ENCODE results near the gene CBLB. TPM values are rescaled to one million over a fixed set of nuclear protein-coding genes. Genes with fewer than 3 reads are reported as not detected.

The CBLB gene
- total RNA-seq, 1 experiment from 2014 or later, result 23.9 TPM

- Histone ChIP-seq H3K79me2 (ENCODE audit: low read length) (peaks cover 5% of the 10 kb centered on the region), H3K36me3 (ENCODE audit: low read depth, low read length) (0 out of 2 replicates have a peak, but pooled peaks cover 3% of the 10 kb centered on the region), H2AFZ (ENCODE audit: low read length) (no peak overlapping the region), H4K20me1 (ENCODE audit: low read length) (no peaks in the 10 kb centered on the region), H3K4me2 (ENCODE audit: low read length) (no peak overlapping the region), H3K9me3 (ENCODE audit: low read length) (no peaks in the 10 kb centered on the region), H3K27me3 (ENCODE audit: low read length) (no peaks in the 10 kb centered on the region), H3K4me3 (ENCODE audit: low read length) (no peak overlapping the region), H3F3A (ENCODE audit: low read length, unreplicated experiment) (no peaks in the 10 kb centered on the region), H3K4me1 (ENCODE audit: insufficient read depth, low read length) (peaks cover 34% of the 10 kb centered on the region), H3K9me2 (replicated peaks; ENCODE audit: low read length) (no peaks in the 10 kb centered on the region), H3K9ac (ENCODE audit: low read length) (no peak overlapping the region), H3K27ac (ENCODE audit: low read length) (no peak overlapping the region)
- intact Hi-C loops (cut with micrococcal nuclease), result no loop called here
- CTCF ChIA-PET, result no interaction called here
- BruUV-seq (replicated peaks), result no TSS peak
- no peak for TF ChIP-seq EZH2phosphoT487 (IDR thresholded peaks at IDR 0.05; ENCODE audit: borderline replicate concordance, low read length)
- peak; percentile 14; the same call in 1 of the 2 replicates for ATAC-seq
- POLR2A ChIA-PET (ENCODE audit: unreplicated experiment), result no interaction called here
- peak; percentile 57 for DNase-seq
Measured at GRCh38 chr3:105829229-105829628, 39.6 kb downstream of the CBLB start.

GRCh38 chr3:105828703-105829102 is 40.1 kb downstream of the CBLB start:
- POLR2A ChIA-PET (ENCODE audit: unreplicated experiment), result no interaction called here

GRCh38 chr3:105827959-105828358 is 40.9 kb downstream of the CBLB start:
- H3F3A ChIP-seq (ENCODE audit: low read length, unreplicated experiment), result no peaks in the 10 kb centered on the region
- H2AFZ ChIP-seq (ENCODE audit: low read length), result no peak overlapping the region
- H3K4me3 ChIP-seq (ENCODE audit: low read length), result no peak overlapping the region
- DNase-seq (peak; percentile 84), ATAC-seq (peak; percentile 55; the same call in 1 of the 2 replicates)
- no peaks in the 10 kb centered on the region for H3K27me3 ChIP-seq (ENCODE audit: low read length)
- no peaks in the 10 kb centered on the region for H4K20me1 ChIP-seq (ENCODE audit: low read length)
- H3K9me2 ChIP-seq (replicated peaks; ENCODE audit: low read length), result no peaks in the 10 kb centered on the region
- no peak overlapping the region for H3K9ac ChIP-seq (ENCODE audit: low read length)
- no peaks in the 10 kb centered on the region for H3K9me3 ChIP-seq (ENCODE audit: low read length)
- 0 out of 2 replicates have a peak, but pooled peaks cover 3% of the 10 kb centered on the region for H3K36me3 ChIP-seq (ENCODE audit: low read depth, low read length)
- ChIA-PET CTCF (no interaction called here), POLR2A (ENCODE audit: unreplicated experiment) (no interaction called here)
- TF ChIP-seq EZH2 (IDR thresholded peaks at IDR 0.05; ENCODE audit: low read length, unreplicated experiment), result no peak
- peak; percentile 49 for TF ChIP-seq CTCF (conservative IDR thresholded peaks at IDR 0.05; ENCODE audit: low read depth, low read length)
- peaks cover 5% of the 10 kb centered on the region for H3K79me2 ChIP-seq (ENCODE audit: low read length)
- H3K4me1 ChIP-seq (ENCODE audit: insufficient read depth, low read length), result peaks cover 47% of the 10 kb centered on the region
- H3K27ac ChIP-seq (ENCODE audit: low read length), result 0 out of 2 replicates have a peak overlapping the region, but pooled peaks have one; percentile 3
- no peak overlapping the region for H3K4me2 ChIP-seq (ENCODE audit: low read length)
- no TSS peak for BruUV-seq (replicated peaks)
- intact Hi-C loops (cut with micrococcal nuclease), result no loop called here

More at GRCh38 chr3:105828703-105829102, 40.1 kb downstream of the CBLB start:
- no peaks in the 10 kb centered on the region for H3K27me3 ChIP-seq (ENCODE audit: low read length)
- H3K4me2 ChIP-seq (ENCODE audit: low read length), result no peak overlapping the region
- CTCF ChIA-PET, result no interaction called here
- BruUV-seq (replicated peaks), result no TSS peak
- no peak overlapping the region for H3K27ac ChIP-seq (ENCODE audit: low read length)
- no peaks in the 10 kb centered on the region for H4K20me1 ChIP-seq (ENCODE audit: low read length)
- H3K9me3 ChIP-seq (ENCODE audit: low read length), result no peaks in the 10 kb centered on the region
- DNase-seq (no peak), ATAC-seq (no peak)
- H3K79me2 ChIP-seq (ENCODE audit: low read length), result peaks cover 5% of the 10 kb centered on the region
- no peaks in the 10 kb centered on the region for H3K9me2 ChIP-seq (replicated peaks; ENCODE audit: low read length)
- H3F3A ChIP-seq (ENCODE audit: low read length, unreplicated experiment), result no peaks in the 10 kb centered on the region
- no peak overlapping the region for H3K9ac ChIP-seq (ENCODE audit: low read length)
- no peak for TF ChIP-seq CTCF (conservative IDR thresholded peaks at IDR 0.05; ENCODE audit: low read depth, low read length)
- TF ChIP-seq EZH2 (IDR thresholded peaks at IDR 0.05; ENCODE audit: low read length, unreplicated experiment), result no peak
- no peak for TF ChIP-seq EZH2phosphoT487 (IDR thresholded peaks at IDR 0.05; ENCODE audit: borderline replicate concordance, low read length)
- 0 out of 2 replicates have a peak, but pooled peaks cover 3% of the 10 kb centered on the region for H3K36me3 ChIP-seq (ENCODE audit: low read depth, low read length)
- H3K4me1 ChIP-seq (ENCODE audit: insufficient read depth, low read length), result peaks cover 39% of the 10 kb centered on the region
- no peak overlapping the region for H3K4me3 ChIP-seq (ENCODE audit: low read length)
- no peak overlapping the region for H2AFZ ChIP-seq (ENCODE audit: low read length)
- intact Hi-C loops (cut with micrococcal nuclease), result no loop called here

Measured in PC-3 (cell line).